K562 (cell line): ENCODE results near the gene BBLN. TPM values are rescaled to one million over a fixed set of nuclear protein-coding genes. Genes with fewer than 3 reads are reported as not detected.

Experiments
- BCOR ChIP-seq: fragments of 450-650 bp; IDR thresholded peaks from 2 replicates; pipeline ENCODE4 v1.6.1; 2016
- CCAR2 ChIP-seq: fragments of 200-400 bp; formaldehyde crosslinking; IDR thresholded peaks from 2 replicates; pipeline ENCODE4 v1.6.1; 2017; ENCODE audit warnings: mild to moderate bottlenecking, low read depth, low read length
- EZH2 ChIP-seq: IDR thresholded peaks from 2 replicates; pipeline ENCODE4 v1.6.1; 2012; ENCODE audit warnings: low read depth, mild to moderate bottlenecking, inconsistent platforms, low read length, borderline replicate concordance
- HDAC2 ChIP-seq: fragments of 450-650 bp; IDR thresholded peaks from 2 replicates; pipeline ENCODE4 v1.6.1; 2016; ENCODE audit warnings: mild to moderate bottlenecking
- HDAC6 ChIP-seq: IDR thresholded peaks from 2 replicates; pipeline ENCODE4 v1.6.1; 2012; ENCODE audit warnings: low read depth, mild to moderate bottlenecking, control low read depth, inconsistent platforms, low read length, moderate library complexity
- KDM1A ChIP-seq, 2 experiments: fragments of 450-650 bp; IDR thresholded peaks; 2 replicates each; pipeline ENCODE4 v1.6.1; 2016; ENCODE audit warnings: mild to moderate bottlenecking in 2 of 2
- MYNN ChIP-seq, 2 experiments: sonication (generic); formaldehyde crosslinking in 1 of 2; IDR thresholded peaks; 2 replicates each; pipeline versions ENCODE4 v1.5.0 to v1.6.1; 2016 to 2020; ENCODE audit warnings: antibody characterized with exemption in 1 of 2, missing genetic modification reagents in 1 of 2
- PTTG1 ChIP-seq: fragments of 450-650 bp; IDR thresholded peaks from 2 replicates; pipeline ENCODE4 v1.6.1; 2016; ENCODE audit warnings: low read depth, mild to moderate bottlenecking, missing genetic modification characterization, missing compliant biosample characterization
- RBM25 ChIP-seq: fragments of 200-400 bp; formaldehyde crosslinking; IDR thresholded peaks from 2 replicates; pipeline ENCODE4 v1.6.1; 2018; ENCODE audit warnings: low read length, low read depth, moderate library complexity; ENCODE audit not compliant: severe bottlenecking
- SIN3B ChIP-seq: fragments of 450-650 bp; IDR thresholded peaks from 2 replicates; pipeline ENCODE4 v1.6.1; 2017; ENCODE audit warnings: low read depth, mild to moderate bottlenecking, moderate library complexity
- SMAD3 ChIP-seq: fragments of 450-650 bp; formaldehyde crosslinking; conservative IDR thresholded peaks from 2 replicates; pipeline ENCODE4 v1.4.0; 2020; ENCODE audit warnings: mild to moderate bottlenecking
- SMARCB1 ChIP-seq: IDR thresholded peaks from 2 replicates; pipeline ENCODE4 v1.6.1; 2011; ENCODE audit warnings: improper control_type of control experiment, low read depth; ENCODE audit not compliant: insufficient read length
- SMC3 ChIP-seq: conservative IDR thresholded peaks from 2 replicates; pipeline ENCODE4 v1.6.1; 2011; ENCODE audit warnings: low read depth, low read length, improper control_type of control experiment; ENCODE audit not compliant: insufficient read depth
- THRAP3 ChIP-seq: fragments of 450-650 bp; IDR thresholded peaks from 2 replicates; pipeline ENCODE4 v1.6.1; 2016; ENCODE audit warnings: mild to moderate bottlenecking, inconsistent platforms, borderline replicate concordance
- ZNF12 ChIP-seq: sonication (generic); formaldehyde crosslinking; IDR thresholded peaks from 2 replicates; pipeline ENCODE4 v1.4.0; 2020; ENCODE audit warnings: mild to moderate bottlenecking, missing genetic modification reagents
- ZNF644 ChIP-seq: fragments of 200-800 bp; sonication (Bioruptor generic); IDR thresholded peaks from 2 replicates; pipeline ENCODE4 v1.6.1; 2016; ENCODE audit warnings: low read depth, missing genetic modification characterization, missing compliant biosample characterization
- polyA plus RNA-seq, 8 experiments: library from polyadenylated mRNA; depleted of rRNA in 4 of 8; stranded (reverse) in 5 of 8; unstranded in 3 of 8; fragments of >200 nt; fragmentation: Nextera tagmentation in 2 of 8; fragmentation: Illumina TruSeq in 1 of 8; extraction: Ambion mirVana in 2 of 8; extraction: Trizol in 1 of 8; gene quantifications; 2 replicates each; pipeline versions ENCODE4 v1.2.1 to v1.2.3, GENCODE V29; 2011 to 2014; ENCODE audit warnings: inconsistent platforms in 1 of 8, missing spikeins in 1 of 8
- total RNA-seq, 7 experiments: library from RNA; depleted of rRNA in 6 of 7; stranded (reverse); fragments of >200 nt in 6 of 7; fragmentation: Illumina TruSeq in 2 of 7; extraction: Trizol in 2 of 7; gene quantifications; 2 replicates each; pipeline versions ENCODE4 v1.2.1 to v1.2.3, GENCODE V29; 2011 to 2021; ENCODE audit warnings: low replicate concordance in 1 of 7
- TF ChIP-seq, protein P1 (sequence below): fragments of 450-650 bp; IDR thresholded peaks from 2 replicates; pipeline ENCODE4 v1.7.0; 2016; ENCODE audit warnings: borderline replicate concordance
- TF ChIP-seq, protein P2 (sequence below), 2 experiments: fragments of 450-650 bp in 1 of 2; sonication (generic) in 1 of 2; formaldehyde crosslinking in 1 of 2; IDR thresholded peaks; 2 replicates each; pipeline versions ENCODE4 v1.7.1 to v1.9.0; 2016 to 2022; ENCODE audit warnings: inconsistent platforms in 1 of 2, mild to moderate bottlenecking in 1 of 2, missing genetic modification reagents in 1 of 2

Gene BBLN
- total and polyA plus RNA-seq, 9 of the 15 experiments (the other 6 are each of a cell fraction or from before 2014, with no cell fraction given), result 4.2 to 331 (median 87.1) TPM

DNA sequence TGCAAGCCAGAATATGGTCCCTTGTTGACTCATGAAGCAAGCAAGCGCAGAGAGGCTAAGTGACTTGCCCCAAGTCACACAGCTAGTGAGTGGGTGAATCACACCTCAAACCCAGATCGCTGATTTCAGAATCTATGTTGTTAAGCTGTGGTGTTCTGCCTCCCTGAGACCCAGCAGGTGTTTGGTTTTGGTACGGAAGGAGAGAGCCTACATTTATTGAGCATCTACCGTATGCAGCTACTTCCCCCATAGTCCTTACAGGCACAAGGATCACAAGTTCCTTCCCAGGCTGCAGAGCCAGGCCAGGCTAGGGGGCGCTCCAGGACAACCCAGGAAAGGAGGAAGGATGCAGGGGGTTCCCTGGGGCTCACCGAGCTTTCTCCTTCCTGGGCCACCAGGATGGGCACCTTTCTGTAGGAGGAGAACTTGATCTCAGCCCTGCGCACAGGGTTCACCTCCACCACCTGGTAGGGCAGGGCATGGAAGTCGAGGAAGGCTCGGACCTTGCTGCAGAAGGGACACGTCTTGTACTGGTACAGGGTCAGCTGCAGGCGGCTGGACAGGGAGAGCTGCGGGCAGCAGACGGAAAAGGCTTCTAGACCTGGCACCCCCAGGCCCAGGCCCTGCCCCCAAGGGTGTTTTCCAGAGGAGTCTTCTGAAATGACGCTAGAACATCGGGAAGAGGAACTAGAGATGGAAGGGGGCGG is 35.0 kb upstream of the BBLN start (continued):
- TF ChIP-seq CCAR2, result no peak
- no peak for TF ChIP-seq ZNF644 (tag)
- peak; percentile 94 for TF ChIP-seq BCOR
- TF ChIP-seq PTTG1 (tag), result no peak
- TF ChIP-seq HDAC2, result peak; percentile 69; the same call in 1 of the 2 replicates
- TF ChIP-seq, protein P1, sequence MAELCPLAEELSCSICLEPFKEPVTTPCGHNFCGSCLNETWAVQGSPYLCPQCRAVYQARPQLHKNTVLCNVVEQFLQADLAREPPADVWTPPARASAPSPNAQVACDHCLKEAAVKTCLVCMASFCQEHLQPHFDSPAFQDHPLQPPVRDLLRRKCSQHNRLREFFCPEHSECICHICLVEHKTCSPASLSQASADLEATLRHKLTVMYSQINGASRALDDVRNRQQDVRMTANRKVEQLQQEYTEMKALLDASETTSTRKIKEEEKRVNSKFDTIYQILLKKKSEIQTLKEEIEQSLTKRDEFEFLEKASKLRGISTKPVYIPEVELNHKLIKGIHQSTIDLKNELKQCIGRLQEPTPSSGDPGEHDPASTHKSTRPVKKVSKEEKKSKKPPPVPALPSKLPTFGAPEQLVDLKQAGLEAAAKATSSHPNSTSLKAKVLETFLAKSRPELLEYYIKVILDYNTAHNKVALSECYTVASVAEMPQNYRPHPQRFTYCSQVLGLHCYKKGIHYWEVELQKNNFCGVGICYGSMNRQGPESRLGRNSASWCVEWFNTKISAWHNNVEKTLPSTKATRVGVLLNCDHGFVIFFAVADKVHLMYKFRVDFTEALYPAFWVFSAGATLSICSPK, result no peak
- no peak for TF ChIP-seq EZH2
- TF ChIP-seq HDAC6, result no peak
- TF ChIP-seq RBM25, result peak; percentile 84
- no peak for TF ChIP-seq SIN3B
- TF ChIP-seq ZNF12 (CRISPR knock-in tag), result no peak
- no peak for TF ChIP-seq SMAD3 (CRISPR knock-in tag)
- TF ChIP-seq THRAP3, result no peak
- TF ChIP-seq MYNN (IDR thresholded peaks at IDR 0.05), result 0 out of 2 replicates have a peak, but pooled peaks have one; percentile 21
- TF ChIP-seq MYNN (CRISPR knock-in tag; IDR thresholded peaks at IDR 0.05), result no peak
- TF ChIP-seq SMC3, result 0 out of 2 replicates have a peak, but pooled peaks have one; percentile 22
- TF ChIP-seq KDM1A (IDR thresholded peaks at IDR 0.05), result peak; percentile 45 to 77
- TF ChIP-seq, protein P2, sequence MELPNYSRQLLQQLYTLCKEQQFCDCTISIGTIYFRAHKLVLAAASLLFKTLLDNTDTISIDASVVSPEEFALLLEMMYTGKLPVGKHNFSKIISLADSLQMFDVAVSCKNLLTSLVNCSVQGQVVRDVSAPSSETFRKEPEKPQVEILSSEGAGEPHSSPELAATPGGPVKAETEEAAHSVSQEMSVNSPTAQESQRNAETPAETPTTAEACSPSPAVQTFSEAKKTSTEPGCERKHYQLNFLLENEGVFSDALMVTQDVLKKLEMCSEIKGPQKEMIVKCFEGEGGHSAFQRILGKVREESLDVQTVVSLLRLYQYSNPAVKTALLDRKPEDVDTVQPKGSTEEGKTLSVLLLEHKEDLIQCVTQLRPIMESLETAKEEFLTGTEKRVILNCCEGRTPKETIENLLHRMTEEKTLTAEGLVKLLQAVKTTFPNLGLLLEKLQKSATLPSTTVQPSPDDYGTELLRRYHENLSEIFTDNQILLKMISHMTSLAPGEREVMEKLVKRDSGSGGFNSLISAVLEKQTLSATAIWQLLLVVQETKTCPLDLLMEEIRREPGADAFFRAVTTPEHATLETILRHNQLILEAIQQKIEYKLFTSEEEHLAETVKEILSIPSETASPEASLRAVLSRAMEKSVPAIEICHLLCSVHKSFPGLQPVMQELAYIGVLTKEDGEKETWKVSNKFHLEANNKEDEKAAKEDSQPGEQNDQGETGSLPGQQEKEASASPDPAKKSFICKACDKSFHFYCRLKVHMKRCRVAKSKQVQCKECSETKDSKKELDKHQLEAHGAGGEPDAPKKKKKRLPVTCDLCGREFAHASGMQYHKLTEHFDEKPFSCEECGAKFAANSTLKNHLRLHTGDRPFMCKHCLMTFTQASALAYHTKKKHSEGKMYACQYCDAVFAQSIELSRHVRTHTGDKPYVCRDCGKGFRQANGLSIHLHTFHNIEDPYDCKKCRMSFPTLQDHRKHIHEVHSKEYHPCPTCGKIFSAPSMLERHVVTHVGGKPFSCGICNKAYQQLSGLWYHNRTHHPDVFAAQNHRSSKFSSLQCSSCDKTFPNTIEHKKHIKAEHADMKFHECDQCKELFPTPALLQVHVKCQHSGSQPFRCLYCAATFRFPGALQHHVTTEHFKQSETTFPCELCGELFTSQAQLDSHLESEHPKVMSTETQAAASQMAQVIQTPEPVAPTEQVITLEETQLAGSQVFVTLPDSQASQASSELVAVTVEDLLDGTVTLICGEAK (IDR thresholded peaks at IDR 0.05), result no peak
- TF ChIP-seq, protein P2 (CRISPR knock-in tag; IDR thresholded peaks at IDR 0.05), result no peak
- no peak for TF ChIP-seq SMARCB1
